ENCODE data around the gene BICC1. TPM values are rescaled to one million over a fixed set of nuclear protein-coding genes. Genes with fewer than 3 reads are reported as not detected.

Gene BICC1
- total RNA-seq, 1 experiment from 2014 or later, result 0.67 TPM

GRCh38 chr10:58560068-58560467, 47.4 kb downstream of the BICC1 start:
- Histone ChIP-seq H3K36me3 (ENCODE audit: control insufficient read depth, insufficient read depth, low read length) (no peaks in the 10 kb centered on the region), H3K27ac (ENCODE audit: low read length) (no peak overlapping the region), H3K4me3 (ENCODE audit: low read depth in 2 of 2, low read length in 2 of 2) (no peak overlapping the region), H3K4me1 (ENCODE audit: control insufficient read depth, insufficient read depth, low read length) (no peaks in the 10 kb centered on the region), H3K27me3 (ENCODE audit: control insufficient read depth, insufficient read depth, low read length) (no peaks in the 10 kb centered on the region), H3K9me3 (ENCODE audit: control insufficient read depth, insufficient read depth, low read depth, low read length) (peaks cover 10% of the 10 kb centered on the region)
- ChIA-PET POLR2A (no interaction called here), CTCF (no interaction called here)
- BruUV-seq (replicated peaks), result no TSS peak
- TF ChIP-seq SIN3A (IDR thresholded peaks at IDR 0.05; ENCODE audit: borderline replicate concordance, insufficient read depth, low read depth, low read length), result no peak
- no peak for DNase-seq (ENCODE audit: low read depth, low spot score)
- ATAC-seq, result no peak
- in situ Hi-C loops (cut with HindIII; ENCODE audit: low pct_unique_long_range_greater_than_20kb, low sequenced_read_pairs), result no loop called here
- intact Hi-C loops (cut with micrococcal nuclease; ENCODE audit: unreplicated experiment), result no loop called here

- Histone ChIP-seq H3K27ac (ENCODE audit: low read length) (no peak overlapping the region), H3K4me3 (ENCODE audit: low read depth in 2 of 2, low read length in 2 of 2) (no peak overlapping the region), H3K9me3 (ENCODE audit: control insufficient read depth, insufficient read depth, low read depth, low read length) (peaks cover 10% of the 10 kb centered on the region), H3K27me3 (ENCODE audit: control insufficient read depth, insufficient read depth, low read length) (no peaks in the 10 kb centered on the region), H3K4me1 (ENCODE audit: control insufficient read depth, insufficient read depth, low read length) (no peaks in the 10 kb centered on the region), H3K36me3 (ENCODE audit: control insufficient read depth, insufficient read depth, low read length) (no peaks in the 10 kb centered on the region)
- TF ChIP-seq TCF7L2 (IDR thresholded peaks at IDR 0.05; ENCODE audit: low read depth, low read length) (no peak), CTCF (IDR thresholded peaks at IDR 0.05) (no peak), POLR2AphosphoS5 (IDR thresholded peaks at IDR 0.05; ENCODE audit: low read depth, low read length) (no peak), REST (IDR thresholded peaks at IDR 0.05; ENCODE audit: insufficient read depth in 1 of 2, low read depth in 2 of 2, low read length in 1 of 2) (no peak), SIN3A (IDR thresholded peaks at IDR 0.05; ENCODE audit: borderline replicate concordance, insufficient read depth, low read depth, low read length) (no peak)
- in situ Hi-C loops (cut with HindIII; ENCODE audit: low pct_unique_long_range_greater_than_20kb, low sequenced_read_pairs), result no loop called here
- no peak for ATAC-seq
- ChIA-PET POLR2A (no interaction called here), CTCF (no interaction called here)
- DNase-seq (ENCODE audit: low read depth, low spot score), result no peak
- no TSS peak for BruUV-seq (replicated peaks)
- intact Hi-C loops (cut with micrococcal nuclease; ENCODE audit: unreplicated experiment), result no loop called here
Observed at GRCh38 chr10:58565271-58565670, 52.6 kb downstream of the BICC1 start.

GRCh38 chr10:58567652-58568051, 55.0 kb downstream of the BICC1 start:
- BruUV-seq (replicated peaks), result no TSS peak
- H3K36me3 ChIP-seq (ENCODE audit: control insufficient read depth, insufficient read depth, low read length), result no peaks in the 10 kb centered on the region
- peaks cover under 1% of the 10 kb centered on the region; the same call in 1 of the 2 replicates for H3K9me3 ChIP-seq (ENCODE audit: control insufficient read depth, insufficient read depth, low read depth, low read length)
- TF ChIP-seq POLR2AphosphoS5 (IDR thresholded peaks at IDR 0.05; ENCODE audit: low read depth, low read length) (no peak), REST (IDR thresholded peaks at IDR 0.05; ENCODE audit: insufficient read depth in 1 of 2, low read depth in 2 of 2, low read length in 1 of 2) (no peak), CTCF (IDR thresholded peaks at IDR 0.05) (no peak), TCF7L2 (IDR thresholded peaks at IDR 0.05; ENCODE audit: low read depth, low read length) (no peak), SIN3A (IDR thresholded peaks at IDR 0.05; ENCODE audit: borderline replicate concordance, insufficient read depth, low read depth, low read length) (no peak)
- CTCF ChIA-PET, result no interaction called here
- no peaks in the 10 kb centered on the region for H3K27me3 ChIP-seq (ENCODE audit: control insufficient read depth, insufficient read depth, low read length)
- in situ Hi-C loops (cut with HindIII; ENCODE audit: low pct_unique_long_range_greater_than_20kb, low sequenced_read_pairs), result no loop called here
- H3K4me1 ChIP-seq (ENCODE audit: control insufficient read depth, insufficient read depth, low read length), result no peaks in the 10 kb centered on the region
- no peak for ATAC-seq
- H3K27ac ChIP-seq (ENCODE audit: low read length), result no peak overlapping the region
- intact Hi-C loops (cut with micrococcal nuclease; ENCODE audit: unreplicated experiment), result no loop called here
- POLR2A ChIA-PET, result no interaction called here
- DNase-seq (ENCODE audit: low read depth, low spot score), result no peak
- no peak overlapping the region for H3K4me3 ChIP-seq (ENCODE audit: low read depth in 2 of 2, low read length in 2 of 2)
